ENCODE data around the gene PTPRN2. TPM values are rescaled to one million over a fixed set of nuclear protein-coding genes. Genes with fewer than 3 reads are reported as not detected.
"Not testable (repeated sequence)": the region's sequence is repeated elsewhere in the genome, so short reads cannot be mapped to it uniquely, and the experiment has no call there.

PTPRN2 gene
- total and polyA plus RNA-seq, 9 of the 15 experiments (the other 6 are each of a cell fraction or from before 2014, with no cell fraction given), result not detected

DNA sequence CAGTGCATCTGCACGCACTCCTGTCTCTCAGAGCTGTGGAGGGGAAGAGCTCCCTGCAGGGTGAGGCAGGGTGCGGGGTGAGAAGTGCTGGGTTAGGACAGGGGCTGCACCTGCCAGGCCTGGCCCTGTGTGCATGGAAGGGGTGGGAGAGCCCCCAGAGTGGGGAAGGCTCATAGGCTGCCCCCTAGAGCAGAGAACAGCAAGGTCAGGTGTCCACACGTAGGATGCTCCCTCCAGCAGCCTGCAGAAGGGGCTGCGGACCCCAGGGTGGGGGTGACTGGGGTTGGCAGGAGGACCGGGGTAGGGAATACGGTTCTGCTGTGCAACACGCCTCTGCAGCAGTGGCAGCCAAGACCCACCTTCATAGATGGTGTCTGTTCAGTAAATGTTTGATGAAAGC is 208.6 kb downstream of the PTPRN2 start (continued):
- TF ChIP-seq KLF13 (tag; IDR thresholded peaks at IDR 0.05; ENCODE audit: borderline replicate concordance, low read depth), result no peak
- TF ChIP-seq MIER1 (IDR thresholded peaks at IDR 0.05; ENCODE audit: low read depth), result no peak
- TF ChIP-seq MYC (IDR thresholded peaks at IDR 0.05; ENCODE audit: low read depth, low read length), result no peak
- no peak for TF ChIP-seq MYC (CRISPR knock-in tag; IDR thresholded peaks at IDR 0.05; ENCODE audit: borderline replicate concordance, low read depth)

- in situ Hi-C loops (cut with MboI), result no loop called here
- CTCF ChIA-PET (ENCODE audit: low intra/inter-chr PET ratio), result no interaction called here
These were observed 209.6 kb downstream of the PTPRN2 start for GRCh38 chr7:158377800-158378623.

DNA sequence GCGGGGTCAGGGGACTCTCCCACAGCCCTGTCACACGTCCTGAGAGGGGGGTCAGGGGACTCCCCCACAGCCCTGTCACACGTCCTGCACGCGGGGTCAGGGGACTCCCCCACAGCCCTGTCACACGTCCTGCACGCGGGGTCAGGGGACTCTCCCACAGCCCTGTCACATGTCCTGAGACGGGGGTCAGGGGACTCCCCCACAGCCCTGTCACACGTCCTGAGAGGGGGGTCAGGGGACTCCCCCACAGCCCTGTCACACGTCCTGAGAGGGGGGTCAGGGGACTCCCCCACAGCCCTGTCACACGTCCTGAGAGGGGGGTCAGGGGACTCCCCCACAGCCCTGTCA is 210.8 kb downstream of the PTPRN2 start:
- 3% methylated on average over 5 of the region's 12 CpGs for WGBS (ENCODE audit: insufficient coverage, low coverage, missing lambda C conversion rate)
- H4K20me1 ChIP-seq (replicated peaks; ENCODE audit: control insufficient read depth, insufficient read depth, low read length); H3K9me1 ChIP-seq (ENCODE audit: control insufficient read depth, insufficient read depth, low read length); FAIRE-seq; intact Hi-C loops (cut with micrococcal nuclease); in situ Hi-C loops (cut with MboI); H3K27ac ChIP-seq (ENCODE audit: extremely low read depth, low read depth, low read length); H3K4me2 ChIP-seq (ENCODE audit: insufficient read depth, low read length); H3K79me2 ChIP-seq (ENCODE audit: control insufficient read depth, insufficient read depth, low read length); H3K4me3 ChIP-seq; DNase-seq (ENCODE audit: extremely low read depth in 1 of 4, low spot score in 3 of 4); H3K36me3 ChIP-seq (ENCODE audit: control insufficient read depth, insufficient read depth, low read length); ATAC-seq; H3K9me3 ChIP-seq (replicated peaks; ENCODE audit: control insufficient read depth, insufficient read depth, low read depth, low read length); BruUV-seq (replicated peaks); H3K4me1 ChIP-seq (replicated peaks in 1 of 2; ENCODE audit: control insufficient read depth in 2 of 2, insufficient read depth in 2 of 2, low read length in 2 of 2); H2AFZ ChIP-seq (ENCODE audit: low read depth, low read length); H3K9ac ChIP-seq (ENCODE audit: insufficient read depth in 1 of 2, low read depth in 2 of 2, low read length in 2 of 2); POLR2A ChIA-PET: not testable (repeated sequence)
- CTCF ChIA-PET (ENCODE audit: low intra/inter-chr PET ratio), result interaction anchor here (0.7 kb wide), 1 partner anchor 264 kb away, joined by 8 read pairs; no protein-coding TSS in a partner anchor
- H3K27me3 ChIP-seq (ENCODE audit: control insufficient read depth in 2 of 2, insufficient read depth in 2 of 2, low read length in 2 of 2), result peaks cover 7 to 28% of the 10 kb centered on the region in 2 experiments; a peak in 3 of 5 replicates

More at GRCh38 chr7:158377800-158378623, 209.6 kb downstream of the PTPRN2 start:
- POLR2A ChIA-PET, result interaction anchor here (1.1 to 1.2 kb wide), 2 partner anchors 9 to 11 kb away, joined by 3 read pairs; no protein-coding TSS in a partner anchor
- BruUV-seq (replicated peaks), result no TSS peak
- DNase-seq (ENCODE audit: extremely low read depth in 1 of 4, low spot score in 3 of 4) (no peak), ATAC-seq (no peak), FAIRE-seq (no peak)
- H3K27ac ChIP-seq (ENCODE audit: extremely low read depth, low read depth, low read length), result no peak overlapping the region
- H3K9me1 ChIP-seq (ENCODE audit: control insufficient read depth, insufficient read depth, low read length), result no peaks in the 10 kb centered on the region
- H4K20me1 ChIP-seq (replicated peaks; ENCODE audit: control insufficient read depth, insufficient read depth, low read length), result 0 out of 2 replicates have a peak, but pooled peaks cover 3% of the 10 kb centered on the region
- TF ChIP-seq ZNF764 (CRISPR knock-in tag; IDR thresholded peaks at IDR 0.05; ENCODE audit: low read depth), result no peak
- no peak for TF ChIP-seq HDAC2 (IDR thresholded peaks at IDR 0.05)
- no peak for TF ChIP-seq MEF2D (tag; conservative IDR thresholded peaks at IDR 0.05; ENCODE audit: low read depth)
- TF ChIP-seq NCOA1 (IDR thresholded peaks at IDR 0.05; ENCODE audit: low read depth), result no peak
- no peak for TF ChIP-seq HDGF (IDR thresholded peaks at IDR 0.05)
- TF ChIP-seq ZNF347 (CRISPR knock-in tag; IDR thresholded peaks at IDR 0.05; ENCODE audit: low read depth), result no peak
- TF ChIP-seq ZC3H8 (IDR thresholded peaks at IDR 0.05), result no peak
- TF ChIP-seq FOXK2 (conservative IDR thresholded peaks at IDR 0.05 in 1 of 2, IDR thresholded peaks at IDR 0.05 in 1 of 2; ENCODE audit: low read depth in 2 of 2), result no peak
- no peak for TF ChIP-seq ZNF121 (CRISPR knock-in tag; conservative IDR thresholded peaks at IDR 0.05)
- TF ChIP-seq HNRNPL (IDR thresholded peaks at IDR 0.05; ENCODE audit: low read depth, low read length), result no peak
- no peaks in the 10 kb centered on the region for H3K9me3 ChIP-seq (replicated peaks; ENCODE audit: control insufficient read depth, insufficient read depth, low read depth, low read length)
- H3K36me3 ChIP-seq (ENCODE audit: control insufficient read depth, insufficient read depth, low read length), result no peaks in the 10 kb centered on the region
- no peak overlapping the region for H2AFZ ChIP-seq (ENCODE audit: low read depth, low read length)
- peaks cover 6 to 24% of the 10 kb centered on the region in 2 experiments; a peak in 3 of 5 replicates for H3K27me3 ChIP-seq (ENCODE audit: control insufficient read depth in 2 of 2, insufficient read depth in 2 of 2, low read length in 2 of 2)
- intact Hi-C loops (cut with micrococcal nuclease), result no loop called here
- no peaks in the 10 kb centered on the region for H3K79me2 ChIP-seq (ENCODE audit: control insufficient read depth, insufficient read depth, low read length)
- WGBS (ENCODE audit: insufficient coverage, low coverage, missing lambda C conversion rate), result under 1% methylated on average over 14 of the region's 14 CpGs
- no peak overlapping the region for H3K4me2 ChIP-seq (ENCODE audit: insufficient read depth, low read length)
- H3K4me3 ChIP-seq, result no peak overlapping the region
- no peaks in the 10 kb centered on the region for H3K4me1 ChIP-seq (replicated peaks in 1 of 2; ENCODE audit: control insufficient read depth in 2 of 2, insufficient read depth in 2 of 2, low read length in 2 of 2)
- no peak overlapping the region for H3K9ac ChIP-seq (ENCODE audit: insufficient read depth in 1 of 2, low read depth in 2 of 2, low read length in 2 of 2)
